Ovary (tissue), 9 donors: Measurements from ENCODE around the gene MAD1L1. TPM values are rescaled to one million over a fixed set of nuclear protein-coding genes. Genes with fewer than 3 reads are reported as not detected.

Source experiments
- DNase-seq, 5 donors: peaks; one replicate each; pipeline ENCODE4 v3.0.0-alpha.2; 2019 to 2020
- H3K27ac ChIP-seq, 2 donors: fragments of 200-600 bp; one replicate each; pipeline versions ENCODE4 v1.5.1 to v1.8.0; 2019 to 2022
- H3K27me3 ChIP-seq: fragments of 200-600 bp; one replicate; pipeline ENCODE4 v1.8.0; 2022
- H3K36me3 ChIP-seq: fragments of 200-600 bp; sonication (generic); one replicate; pipeline ENCODE4 v1.5.1; 2019
- H3K4me1 ChIP-seq: one replicate; pipeline ENCODE4 v1.8.1; 2013; ENCODE audit warnings: mild to moderate bottlenecking, moderate library complexity; ENCODE audit not compliant: insufficient read depth
- H3K4me3 ChIP-seq: fragments of 200-600 bp; sonication (generic); one replicate; pipeline ENCODE4 v1.5.1; 2017
- H3K9me3 ChIP-seq, 2 donors: fragments of 200-600 bp in 1 of 2; sonication (generic) in 1 of 2; one replicate each; pipeline versions ENCODE4 v1.5.1 to v1.8.1; 2013 to 2019; ENCODE audit warnings: mild to moderate bottlenecking in 1 of 2, moderate library complexity in 1 of 2
- EP300 ChIP-seq: sonication (generic); formaldehyde crosslinking; IDR thresholded peaks from one replicate; pipeline ENCODE4 v1.6.1; 2017; ENCODE audit warnings: antibody characterized with exemption
- POLR2A ChIP-seq: fragments of 450-650 bp; IDR thresholded peaks from one replicate; pipeline ENCODE4 v1.6.1; 2017; ENCODE audit warnings: antibody characterized with exemption, mild to moderate bottlenecking, moderate library complexity
- WGBS, 3 donors: extraction: QIAGEN DNeasy Blood & Tissue Kit in 1 of 3; methylation state at CpG; one replicate each; pipeline versions ENCODE4 v1.1.5 to v1.1.7; 2013 to 2017; 5-methylcytosine and 5-hydroxymethylcytosine counted together
- intact Hi-C, 4 donors: fragments of 100-400 bp; cut with DNase I; formaldehyde crosslinking; loops; one replicate each; pipeline versions ENCODE4 v1.11.0 to v1.15.1; 2022 to 2023
- polyA plus RNA-seq, 2 donors: library from polyadenylated mRNA; stranded (reverse); fragments of 200-250 nt in 1 of 2; fragments of 350-450 nt in 1 of 2; fragmentation: Illumina TruSeq in 1 of 2; extraction: RNeasy Lipid Tissue Mini Kit (QIAGEN cat#74804) in 1 of 2; gene quantifications; one replicate each; pipeline ENCODE4 v1.2.3, GENCODE V29; 2013 to 2014
- total RNA-seq, 7 donors: library from RNA; depleted of rRNA in 2 of 7; stranded (reverse); fragments of >200 nt in 2 of 7; fragmentation: NEBNext Ultra II Directional in 3 of 7; extraction: Animal tissue kit (Norgen Biotek cat#: 25700) in 3 of 7; gene quantifications; one replicate each; pipeline versions ENCODE4 v1.1.0 to v1.2.4, GENCODE V29; 2016 to 2023
- TF ChIP-seq, protein P1 (sequence below), 3 donors: fragments of 450-650 bp in 2 of 3; fragments of 200-600 bp in 1 of 3; IDR thresholded peaks; one replicate each; pipeline versions ENCODE4 v1.5.1 to v1.8.0; 2016 to 2022; ENCODE audit warnings: antibody characterized with exemption in 3 of 3, mild to moderate bottlenecking in 1 of 3
- donor health status: DM: no; HTN: no; CAD: no; lungs with moderate emphysema.
- donor health status: DM: no; HTN: no; CAD: no.
- donor health status: Bipolar disorder and iron deficiency.
- donor health status: DM: yes; HTN: yes; CAD: no.
- donor health status: DM: no; HTN: no; CAD: no.
- donor health status: DM: yes; HTN: yes; CAD: no.

The MAD1L1 gene
- total and polyA plus RNA-seq, 9 donors = 5.9 to 36.6 (median 22.8) TPM

DNA sequence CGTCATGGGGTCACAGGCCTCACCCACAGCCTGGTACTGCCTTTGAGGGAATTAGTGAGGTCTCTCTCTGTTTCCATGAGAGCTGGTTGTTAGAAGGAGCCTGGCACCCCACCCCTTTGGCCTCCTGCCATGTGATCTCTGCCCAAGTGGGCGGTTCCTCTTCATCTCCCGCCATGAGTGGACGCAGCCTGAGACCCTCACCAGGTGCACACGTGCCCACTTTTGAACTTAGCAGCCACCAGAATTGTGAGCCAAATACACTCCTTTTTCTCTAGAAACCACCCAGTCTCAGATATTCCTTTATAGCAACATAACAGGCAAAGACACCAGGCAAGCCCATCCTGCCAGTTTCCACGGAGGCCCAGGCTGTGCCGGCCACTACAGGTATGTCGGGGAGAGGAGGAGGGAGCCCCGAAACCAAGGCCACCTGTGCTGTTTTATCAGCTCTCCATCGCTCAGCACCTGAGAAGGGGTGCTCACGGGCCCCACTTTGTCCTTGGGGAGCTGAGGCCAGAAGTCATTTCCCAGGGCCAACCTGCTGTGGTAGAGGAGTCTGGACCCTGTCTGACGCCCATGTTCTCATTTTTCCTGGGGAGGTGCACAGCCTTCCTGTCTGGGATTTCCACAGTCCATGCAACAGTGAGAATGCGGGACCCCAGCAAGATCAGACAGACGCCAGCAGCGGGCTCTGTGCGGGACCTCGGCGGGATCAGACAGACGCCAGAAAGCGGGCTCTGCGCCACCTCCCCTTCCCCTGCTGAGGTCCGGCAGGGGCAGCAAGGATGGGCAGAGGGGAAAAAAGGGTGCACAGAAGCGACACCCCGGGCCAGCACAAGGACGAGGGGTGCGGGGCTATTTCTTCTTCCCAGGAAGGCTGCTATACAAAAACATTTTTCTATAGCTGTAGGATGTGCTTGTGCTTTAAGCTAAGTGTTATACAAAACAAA is 342.2 kb downstream of the MAD1L1 start:
- intact Hi-C loops = no loop called here

DNA sequence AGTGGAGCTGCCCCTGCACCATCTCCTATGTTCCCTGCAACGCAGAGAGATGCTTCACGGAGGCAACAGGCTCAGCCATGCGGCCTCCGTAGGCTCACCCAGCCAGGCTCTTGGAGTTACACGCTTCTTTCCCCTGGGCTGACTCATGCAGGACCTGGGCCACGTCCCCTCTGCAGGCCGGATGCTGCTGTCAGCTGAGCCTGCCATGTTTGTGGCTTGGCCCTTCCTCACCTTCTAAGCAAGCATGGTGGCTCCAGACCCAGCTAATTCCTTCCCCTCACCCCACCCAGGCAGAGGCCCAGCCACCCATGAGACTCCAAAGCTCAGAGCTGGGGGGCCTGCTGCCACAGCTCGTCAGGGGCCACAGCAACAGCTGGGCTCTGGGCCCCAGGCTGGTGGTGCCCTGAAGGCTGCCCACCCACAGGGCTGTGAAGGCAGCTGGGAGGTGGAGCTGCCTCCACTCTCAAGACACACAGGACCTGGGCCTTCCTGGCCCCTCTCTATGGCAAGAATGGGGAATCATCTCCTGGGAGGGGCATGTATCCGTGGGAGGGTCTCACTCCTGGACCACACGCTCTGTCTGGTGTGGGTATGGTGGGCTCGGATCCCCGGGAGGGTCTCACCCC is 343.1 kb downstream of the MAD1L1 start:
- Histone ChIP-seq H3K27me3 (no peaks in the 10 kb centered on the region), H3K9me3 (no peaks in the 10 kb centered on the region), H3K4me1 (no peaks in the 10 kb centered on the region), H3K27ac (no peak overlapping the region), H3K4me3 (no peak overlapping the region), H3K36me3 (no peaks in the 10 kb centered on the region)
- intact Hi-C loops = no loop called here
- DNase-seq = no peak
- 87 to 89% (median 89%) methylated on average over 12 of the region's 12 CpGs for WGBS, 3 donors
- TF ChIP-seq POLR2A = no peak

More for the DNA sequence above, 342.2 kb downstream of the MAD1L1 start:
- WGBS, 3 donors = 93 to 95% (median 93%) methylated on average over 26 of the region's 26 CpGs
- no peak for DNase-seq
- Histone ChIP-seq H3K4me3 (no peak overlapping the region), H3K36me3 (no peaks in the 10 kb centered on the region), H3K4me1 (no peaks in the 10 kb centered on the region), H3K27me3 (no peaks in the 10 kb centered on the region), H3K27ac (no peak overlapping the region), H3K9me3 (no peaks in the 10 kb centered on the region)
- TF ChIP-seq EP300 (no peak), POLR2A (no peak)
- TF ChIP-seq, protein P1, sequence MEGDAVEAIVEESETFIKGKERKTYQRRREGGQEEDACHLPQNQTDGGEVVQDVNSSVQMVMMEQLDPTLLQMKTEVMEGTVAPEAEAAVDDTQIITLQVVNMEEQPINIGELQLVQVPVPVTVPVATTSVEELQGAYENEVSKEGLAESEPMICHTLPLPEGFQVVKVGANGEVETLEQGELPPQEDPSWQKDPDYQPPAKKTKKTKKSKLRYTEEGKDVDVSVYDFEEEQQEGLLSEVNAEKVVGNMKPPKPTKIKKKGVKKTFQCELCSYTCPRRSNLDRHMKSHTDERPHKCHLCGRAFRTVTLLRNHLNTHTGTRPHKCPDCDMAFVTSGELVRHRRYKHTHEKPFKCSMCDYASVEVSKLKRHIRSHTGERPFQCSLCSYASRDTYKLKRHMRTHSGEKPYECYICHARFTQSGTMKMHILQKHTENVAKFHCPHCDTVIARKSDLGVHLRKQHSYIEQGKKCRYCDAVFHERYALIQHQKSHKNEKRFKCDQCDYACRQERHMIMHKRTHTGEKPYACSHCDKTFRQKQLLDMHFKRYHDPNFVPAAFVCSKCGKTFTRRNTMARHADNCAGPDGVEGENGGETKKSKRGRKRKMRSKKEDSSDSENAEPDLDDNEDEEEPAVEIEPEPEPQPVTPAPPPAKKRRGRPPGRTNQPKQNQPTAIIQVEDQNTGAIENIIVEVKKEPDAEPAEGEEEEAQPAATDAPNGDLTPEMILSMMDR (IDR thresholded peaks at IDR 0.05) = no peak

DNA sequence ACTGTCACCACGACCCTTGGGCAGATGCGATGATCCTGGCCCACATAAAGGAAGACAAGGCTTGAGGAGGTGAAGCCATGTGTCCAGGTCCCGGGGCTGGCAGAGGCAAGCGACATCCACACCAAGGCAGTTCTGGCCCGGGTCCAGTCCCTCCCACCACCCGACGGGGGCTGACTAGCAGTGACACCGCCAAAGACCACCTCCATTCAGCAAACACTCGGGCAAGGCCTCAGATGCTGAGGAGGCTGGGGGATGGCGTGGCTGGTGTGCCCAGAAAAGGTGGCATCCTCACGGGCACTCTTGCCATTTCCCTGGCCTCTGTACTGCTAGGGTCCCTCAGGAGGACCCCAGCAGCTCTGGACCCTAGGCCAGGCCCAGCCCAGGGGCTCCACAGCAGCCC is 343.7 kb downstream of the MAD1L1 start:
- WGBS, 3 donors = 80 to 93% (median 89%) methylated on average over 10 to 11 of the region's 11 CpGs
- no peaks in the 10 kb centered on the region for H3K9me3 ChIP-seq
- H3K4me3 ChIP-seq = no peak overlapping the region
- TF ChIP-seq EP300 (no peak), POLR2A (no peak)
- TF ChIP-seq, protein P1 (IDR thresholded peaks at IDR 0.05) = no peak
- intact Hi-C loops = no loop called here
- no peak overlapping the region for H3K27ac ChIP-seq
- H3K27me3 ChIP-seq = no peaks in the 10 kb centered on the region
- H3K36me3 ChIP-seq = no peaks in the 10 kb centered on the region
- no peak for DNase-seq
- no peaks in the 10 kb centered on the region for H3K4me1 ChIP-seq

DNA sequence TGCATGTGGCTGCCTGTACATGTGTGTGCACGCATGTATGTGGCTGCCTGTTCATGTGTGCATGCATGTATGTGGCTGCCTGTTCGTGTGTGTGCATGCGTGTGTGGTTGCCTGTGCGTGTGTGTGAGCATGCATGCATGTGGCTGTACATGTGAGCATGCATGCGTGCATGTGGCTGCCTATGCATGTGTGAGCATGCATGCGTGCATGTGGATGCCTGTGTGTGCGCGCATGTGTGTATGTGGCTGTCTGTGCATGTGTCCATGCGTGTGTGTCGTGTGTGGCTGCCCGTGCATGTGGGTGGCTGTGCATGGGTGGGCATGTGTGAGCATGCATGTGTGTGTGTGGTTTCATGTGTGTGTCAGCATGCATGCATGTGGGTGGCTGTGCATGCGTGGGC is 344.3 kb downstream of the MAD1L1 start:
- Histone ChIP-seq H3K9me3 (no peaks in the 10 kb centered on the region), H3K27ac (no peak overlapping the region), H3K27me3 (no peaks in the 10 kb centered on the region), H3K4me3 (no peak overlapping the region), H3K4me1 (no peaks in the 10 kb centered on the region), H3K36me3 (no peaks in the 10 kb centered on the region)
- DNase-seq = no peak
- WGBS, 3 donors = 90 to 97% (median 91%) methylated on average over 12 of the region's 12 CpGs
- intact Hi-C loops = no loop called here
- TF ChIP-seq EP300 = no peak
- TF ChIP-seq, protein P1 (IDR thresholded peaks at IDR 0.05) = no peak
- TF ChIP-seq POLR2A = no peak

DNA sequence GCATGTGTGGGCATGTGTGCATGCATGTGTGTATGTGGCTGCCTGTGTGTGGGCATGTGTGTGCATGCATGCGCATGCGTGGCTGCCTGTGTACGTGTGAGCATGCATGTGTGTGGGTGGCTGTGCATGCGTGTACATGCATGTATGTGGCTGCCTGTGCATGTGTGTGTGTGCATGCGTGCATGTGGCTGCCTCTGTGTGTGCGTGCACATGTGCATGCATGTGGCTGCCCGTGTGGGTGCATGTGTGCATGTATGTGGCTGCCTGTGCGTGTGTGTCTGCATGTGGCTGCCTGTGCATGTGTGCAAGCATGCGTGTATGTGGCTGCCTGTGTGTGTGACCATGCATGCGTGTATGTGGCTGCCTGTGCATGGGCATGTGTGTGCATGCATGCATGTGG is 345.5 kb downstream of the MAD1L1 start:
- Histone ChIP-seq H3K27me3 (no peaks in the 10 kb centered on the region), H3K27ac (no peak overlapping the region), H3K36me3 (no peaks in the 10 kb centered on the region), H3K4me1 (no peaks in the 10 kb centered on the region), H3K4me3 (no peak overlapping the region), H3K9me3 (no peaks in the 10 kb centered on the region)
- WGBS, 3 donors = 93 to 97% (median 94%) methylated on average over 10 of the region's 10 CpGs
- no peak for TF ChIP-seq EP300
- TF ChIP-seq, protein P1 (IDR thresholded peaks at IDR 0.05) = no peak
- no peak for TF ChIP-seq POLR2A
- intact Hi-C loops = no loop called here
- no peak for DNase-seq
